HL-60 (cell line): ENCODE data around the gene MEF2A.

Source experiments
- DNase-seq, 2 experiments: peaks; one replicate each; pipeline ENCODE4 v3.0.0-alpha.2; 2010 to 2020; ENCODE audit warnings: low read depth in 1 of 2, low spot score in 1 of 2
- H3K27ac ChIP-seq: fragments of 250-450 bp; sonication (Bioruptor Pico); replicated peaks from 2 replicates; pipeline ENCODE4 v1.5.1; 2020; ENCODE audit warnings: mild to moderate bottlenecking, moderate library complexity
- H3K27me3 ChIP-seq: fragments of 250-450 bp; sonication (Bioruptor Pico); 2 replicates; pipeline ENCODE4 v1.5.1; 2021; ENCODE audit warnings: mild to moderate bottlenecking, moderate library complexity; ENCODE audit not compliant: insufficient read depth, poor library complexity, severe bottlenecking
- H3K4me3 ChIP-seq: replicated peaks from 2 replicates; pipeline ENCODE4 v1.5.1; 2011; ENCODE audit warnings: mild to moderate bottlenecking, control low read depth, low read length; ENCODE audit not compliant: insufficient read depth
- GABPA ChIP-seq: IDR thresholded peaks from 2 replicates; pipeline ENCODE4 v1.6.1; 2012; ENCODE audit warnings: low read depth
- POLR2AphosphoS5 ChIP-seq: IDR thresholded peaks from 2 replicates; pipeline ENCODE4 v1.6.1; 2012; ENCODE audit warnings: low read depth
- SPI1 ChIP-seq: IDR thresholded peaks from 2 replicates; pipeline ENCODE4 v1.6.1; 2012; ENCODE audit warnings: low read depth, mild to moderate bottlenecking, borderline replicate concordance
- TF ChIP-seq, protein P1 (sequence below): IDR thresholded peaks from one replicate; pipeline ENCODE4 v1.5.1; 2011; ENCODE audit warnings: low read length, control low read depth, inconsistent platforms; ENCODE audit not compliant: insufficient read depth
- TF ChIP-seq, protein P2 (sequence below): IDR thresholded peaks from 2 replicates; pipeline ENCODE4 v1.6.1; 2012; ENCODE audit warnings: low read depth; ENCODE audit not compliant: insufficient replicate concordance

MEF2A gene

DNA sequence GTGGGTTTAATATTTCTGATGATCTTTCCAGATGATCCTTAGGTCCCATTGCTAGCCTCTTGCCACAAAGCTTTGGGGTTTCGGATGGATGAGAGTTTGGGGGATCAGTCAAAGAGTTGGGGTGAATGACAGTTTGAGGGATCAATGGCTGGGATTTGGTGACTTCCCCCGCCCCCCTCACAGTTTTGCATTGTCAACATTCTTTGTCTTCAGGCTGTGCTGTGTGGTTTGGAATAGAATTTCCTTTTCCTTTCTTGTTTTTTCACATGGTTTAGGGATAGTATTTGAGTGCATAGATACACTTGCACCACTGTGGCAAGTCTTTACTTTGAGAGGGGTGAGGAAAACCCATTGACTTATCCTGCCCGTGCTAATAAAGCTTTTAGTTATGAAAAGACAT, 14.3 kb downstream of the MEF2A start:
- Histone ChIP-seq H3K27me3 (no peaks in the 10 kb centered on the region), H3K27ac (no peak overlapping the region), H3K4me3 (no peak overlapping the region)
- TF ChIP-seq GABPA: no peak
- TF ChIP-seq POLR2AphosphoS5: no peak
- TF ChIP-seq, protein P1, sequence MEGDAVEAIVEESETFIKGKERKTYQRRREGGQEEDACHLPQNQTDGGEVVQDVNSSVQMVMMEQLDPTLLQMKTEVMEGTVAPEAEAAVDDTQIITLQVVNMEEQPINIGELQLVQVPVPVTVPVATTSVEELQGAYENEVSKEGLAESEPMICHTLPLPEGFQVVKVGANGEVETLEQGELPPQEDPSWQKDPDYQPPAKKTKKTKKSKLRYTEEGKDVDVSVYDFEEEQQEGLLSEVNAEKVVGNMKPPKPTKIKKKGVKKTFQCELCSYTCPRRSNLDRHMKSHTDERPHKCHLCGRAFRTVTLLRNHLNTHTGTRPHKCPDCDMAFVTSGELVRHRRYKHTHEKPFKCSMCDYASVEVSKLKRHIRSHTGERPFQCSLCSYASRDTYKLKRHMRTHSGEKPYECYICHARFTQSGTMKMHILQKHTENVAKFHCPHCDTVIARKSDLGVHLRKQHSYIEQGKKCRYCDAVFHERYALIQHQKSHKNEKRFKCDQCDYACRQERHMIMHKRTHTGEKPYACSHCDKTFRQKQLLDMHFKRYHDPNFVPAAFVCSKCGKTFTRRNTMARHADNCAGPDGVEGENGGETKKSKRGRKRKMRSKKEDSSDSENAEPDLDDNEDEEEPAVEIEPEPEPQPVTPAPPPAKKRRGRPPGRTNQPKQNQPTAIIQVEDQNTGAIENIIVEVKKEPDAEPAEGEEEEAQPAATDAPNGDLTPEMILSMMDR: no peak
- TF ChIP-seq, protein P2, sequence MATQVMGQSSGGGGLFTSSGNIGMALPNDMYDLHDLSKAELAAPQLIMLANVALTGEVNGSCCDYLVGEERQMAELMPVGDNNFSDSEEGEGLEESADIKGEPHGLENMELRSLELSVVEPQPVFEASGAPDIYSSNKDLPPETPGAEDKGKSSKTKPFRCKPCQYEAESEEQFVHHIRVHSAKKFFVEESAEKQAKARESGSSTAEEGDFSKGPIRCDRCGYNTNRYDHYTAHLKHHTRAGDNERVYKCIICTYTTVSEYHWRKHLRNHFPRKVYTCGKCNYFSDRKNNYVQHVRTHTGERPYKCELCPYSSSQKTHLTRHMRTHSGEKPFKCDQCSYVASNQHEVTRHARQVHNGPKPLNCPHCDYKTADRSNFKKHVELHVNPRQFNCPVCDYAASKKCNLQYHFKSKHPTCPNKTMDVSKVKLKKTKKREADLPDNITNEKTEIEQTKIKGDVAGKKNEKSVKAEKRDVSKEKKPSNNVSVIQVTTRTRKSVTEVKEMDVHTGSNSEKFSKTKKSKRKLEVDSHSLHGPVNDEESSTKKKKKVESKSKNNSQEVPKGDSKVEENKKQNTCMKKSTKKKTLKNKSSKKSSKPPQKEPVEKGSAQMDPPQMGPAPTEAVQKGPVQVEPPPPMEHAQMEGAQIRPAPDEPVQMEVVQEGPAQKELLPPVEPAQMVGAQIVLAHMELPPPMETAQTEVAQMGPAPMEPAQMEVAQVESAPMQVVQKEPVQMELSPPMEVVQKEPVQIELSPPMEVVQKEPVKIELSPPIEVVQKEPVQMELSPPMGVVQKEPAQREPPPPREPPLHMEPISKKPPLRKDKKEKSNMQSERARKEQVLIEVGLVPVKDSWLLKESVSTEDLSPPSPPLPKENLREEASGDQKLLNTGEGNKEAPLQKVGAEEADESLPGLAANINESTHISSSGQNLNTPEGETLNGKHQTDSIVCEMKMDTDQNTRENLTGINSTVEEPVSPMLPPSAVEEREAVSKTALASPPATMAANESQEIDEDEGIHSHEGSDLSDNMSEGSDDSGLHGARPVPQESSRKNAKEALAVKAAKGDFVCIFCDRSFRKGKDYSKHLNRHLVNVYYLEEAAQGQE: no peak
- TF ChIP-seq SPI1: no peak
- no peak for DNase-seq

DNA sequence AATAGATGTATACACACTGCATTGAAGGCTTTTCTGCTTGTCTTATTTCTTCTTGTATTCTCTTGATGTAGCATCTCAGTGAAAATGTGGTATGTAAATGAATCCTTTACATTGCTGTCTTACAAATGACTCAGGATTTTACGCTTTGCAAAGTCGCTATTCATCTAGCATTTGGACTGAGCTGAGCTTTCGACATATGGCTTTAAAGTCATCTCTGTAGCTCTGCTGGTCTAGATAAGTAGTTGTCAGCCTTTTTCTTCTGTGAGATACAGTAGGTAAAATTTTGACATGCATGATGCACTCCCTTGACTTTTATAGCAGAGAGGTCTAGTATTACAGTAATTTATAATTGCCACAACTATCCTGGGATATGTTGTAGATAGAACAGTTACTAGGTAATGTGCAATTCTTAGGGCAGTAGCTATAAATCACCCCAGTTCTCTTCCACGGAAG, 16.8 kb downstream of the MEF2A start:
- no peak for TF ChIP-seq SPI1
- TF ChIP-seq, protein P2: no peak
- TF ChIP-seq GABPA: no peak
- TF ChIP-seq, protein P1: no peak
- no peak for TF ChIP-seq POLR2AphosphoS5
- DNase-seq: no peak
- no peak overlapping the region for H3K27ac ChIP-seq
- H3K4me3 ChIP-seq: no peak overlapping the region
- no peaks in the 10 kb centered on the region for H3K27me3 ChIP-seq

DNA sequence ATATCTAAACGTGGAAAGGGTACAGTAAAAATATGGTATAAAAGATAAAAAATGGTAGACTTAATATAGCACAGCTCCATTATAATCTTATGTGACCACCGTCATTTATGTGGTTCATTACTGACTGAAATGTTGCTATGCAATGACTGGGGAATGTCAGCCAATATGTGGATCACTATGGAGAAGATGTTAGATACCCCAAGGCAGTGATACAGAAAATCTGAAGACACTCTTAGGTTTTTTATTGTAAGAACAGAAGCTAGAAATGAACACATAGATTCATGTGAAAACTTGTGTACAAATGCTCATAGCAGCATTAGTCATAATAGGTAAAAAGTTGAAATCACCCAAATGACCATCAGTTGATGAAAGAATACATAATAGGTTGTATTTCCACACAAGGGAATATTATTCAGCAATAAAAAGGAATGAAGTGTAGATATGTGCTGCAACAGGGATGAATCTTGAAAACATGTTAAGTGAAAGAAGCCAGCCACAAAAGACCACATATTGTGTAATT, 18.4 kb downstream of the MEF2A start:
- no peak overlapping the region for H3K4me3 ChIP-seq
- no peak for DNase-seq
- no peak overlapping the region for H3K27ac ChIP-seq
- no peak for TF ChIP-seq GABPA
- TF ChIP-seq, protein P2: no peak
- TF ChIP-seq SPI1: no peak
- TF ChIP-seq, protein P1: no peak
- TF ChIP-seq POLR2AphosphoS5: no peak
- H3K27me3 ChIP-seq: no peaks in the 10 kb centered on the region
